B cell (primary cell): Measurements from ENCODE around the gene LONP2. TPM values are rescaled to one million over a fixed set of nuclear protein-coding genes. Genes with fewer than 3 reads are reported as not detected.

Experiments
- ATAC-seq: fragments of 200-7000 bp; cut with Tn5 transposase; one replicate; pipeline ENCODE4 v1.10.0; 2021; ENCODE audit warnings: low read depth, mild to moderate bottlenecking, moderate number of reproducible peaks, moderate library complexity
- CTCF ChIA-PET: fragments of 350-600 bp; sonication (Branson Sonifier 250); formaldehyde crosslinking; loops from one replicate; lab custom pipeline; 2021; ENCODE audit warnings: antibody characterized with exemption, inconsistent platforms; lab: Charles Lee
- POLR2A ChIA-PET: fragments of 350-600 bp; sonication (Branson Sonifier 250); formaldehyde crosslinking; loops from one replicate; lab custom pipeline; 2021; ENCODE audit warnings: antibody characterized with exemption; lab: Charles Lee
- DNase-seq: peaks from one replicate; pipeline ENCODE4 v3.0.0; 2013
- H2AFZ ChIP-seq: 2 replicates; pipeline ENCODE4 v1.6.1; 2012; ENCODE audit warnings: mild to moderate bottlenecking, low read depth, low read length; ENCODE audit not compliant: insufficient read depth, poor library complexity, severe bottlenecking
- H3K27ac ChIP-seq, 2 donors: 1 replicate in 1 of 2; 2 replicates in 1 of 2; pipeline ENCODE4 v1.5.1; 2012 to 2013; ENCODE audit warnings: low read length in 2 of 2, mild to moderate bottlenecking in 2 of 2, moderate library complexity in 1 of 2
- H3K27me3 ChIP-seq, 4 experiments: fragments of 200-600 bp in 1 of 4; sonication (generic) in 1 of 4; replicated peaks in 1 of 4; 1 replicate in 2 of 4; 2 replicates in 2 of 4; pipeline versions ENCODE4 v1.6.1 to v1.7.0; 2013 to 2016; ENCODE audit warnings: low read length in 3 of 4, mild to moderate bottlenecking in 2 of 4, mixed read lengths in 1 of 4, moderate library complexity in 1 of 4; ENCODE audit not compliant: insufficient read depth in 4 of 4, control insufficient read depth in 3 of 4; ENCODE audit errors: control extremely low read depth in 1 of 4
- H3K36me3 ChIP-seq, 2 experiments: replicated peaks in 1 of 2; 1 replicate in 1 of 2; 2 replicates in 1 of 2; pipeline versions ENCODE4 v1.6.1 to v1.7.1; 2013; ENCODE audit warnings: low read length in 1 of 2; ENCODE audit not compliant: insufficient read depth in 2 of 2, control insufficient read depth in 1 of 2; ENCODE audit errors: control extremely low read depth in 1 of 2, extremely low read depth in 1 of 2
- H3K4me1 ChIP-seq, 2 donors: fragments of 200-600 bp in 1 of 2; sonication (generic) in 1 of 2; 1 replicate in 1 of 2; 2 replicates in 1 of 2; pipeline versions ENCODE4 v1.5.1 to v1.6.1; 2013 to 2017; ENCODE audit warnings: low read length in 2 of 2; ENCODE audit not compliant: control insufficient read depth in 2 of 2, insufficient read depth in 2 of 2
- H3K4me2 ChIP-seq: replicated peaks from 2 replicates; pipeline ENCODE3; 2012; ENCODE audit warnings: mild to moderate bottlenecking, low read depth, low read length; ENCODE audit not compliant: poor library complexity, severe bottlenecking
- H3K4me3 ChIP-seq, 5 experiments: fragments of 200-600 bp in 1 of 5; sonication (generic) in 1 of 5; 1 replicate in 3 of 5; 2 replicates in 2 of 5; pipeline versions ENCODE4 v1.5.1 to v1.7.0; 2011 to 2016; ENCODE audit warnings: low read length in 4 of 5, mild to moderate bottlenecking in 4 of 5, low read depth in 2 of 5, control low read depth in 1 of 5, moderate library complexity in 1 of 5; ENCODE audit not compliant: insufficient read depth in 1 of 5; ENCODE audit errors: control extremely low read depth in 1 of 5, extremely low read depth in 1 of 5
- H3K79me2 ChIP-seq: fragments of 200-600 bp; sonication (generic); one replicate; pipeline ENCODE4 v1.6.0; 2016; ENCODE audit warnings: low read length; ENCODE audit not compliant: control insufficient read depth, insufficient read depth
- H3K9ac ChIP-seq: fragments of 200-600 bp; sonication (generic); 2 replicates; pipeline ENCODE4 v1.6.1; 2017; ENCODE audit warnings: mild to moderate bottlenecking, low read length, moderate library complexity
- H3K9me3 ChIP-seq, 3 donors: one replicate each; pipeline versions ENCODE4 v1.6.1 to v1.7.1; 2013; ENCODE audit warnings: low read length in 2 of 3; ENCODE audit not compliant: control insufficient read depth in 2 of 3, insufficient read depth in 1 of 3; ENCODE audit errors: control extremely low read depth in 1 of 3
- H4K20me1 ChIP-seq: 2 replicates; pipeline ENCODE4 v1.6.0; 2012; ENCODE audit warnings: mild to moderate bottlenecking, low read length; ENCODE audit not compliant: insufficient read depth, control insufficient read depth, poor library complexity, severe bottlenecking
- H3K27ac Mint-ChIP-seq: one replicate; pipeline ENCODE4 v1.8.0; 2021; ENCODE audit warnings: mixed read lengths
- H3K27me3 Mint-ChIP-seq: one replicate; pipeline ENCODE4 v1.8.0; 2021; ENCODE audit warnings: mixed read lengths
- H3K4me1 Mint-ChIP-seq: one replicate; pipeline ENCODE4 v1.8.0; 2021; ENCODE audit warnings: mixed read lengths
- H3K4me3 Mint-ChIP-seq: one replicate; pipeline ENCODE4 v1.8.0; 2021; ENCODE audit warnings: mixed read lengths
- H3K9me3 Mint-ChIP-seq: one replicate; pipeline ENCODE4 v1.8.0; 2022; ENCODE audit warnings: mixed read lengths; ENCODE audit not compliant: insufficient read depth
- CTCF ChIP-seq: fragments of 200-600 bp; IDR thresholded peaks from one replicate; pipeline ENCODE4 v1.8.0; 2022; ENCODE audit warnings: antibody characterized with exemption, mild to moderate bottlenecking
- EZH2 ChIP-seq: IDR thresholded peaks from 2 replicates; pipeline ENCODE4 v1.6.1; 2012; ENCODE audit warnings: borderline replicate concordance, low read depth, mild to moderate bottlenecking, moderate library complexity, low read length; ENCODE audit not compliant: insufficient read depth, poor library complexity, severe bottlenecking
- WGBS: methylation state at CpG from one replicate; pipeline ENCODE4 v1.1.5; 2013; ENCODE audit warnings: missing lambda C conversion rate; ENCODE audit not compliant: insufficient coverage; 5-methylcytosine and 5-hydroxymethylcytosine counted together
- intact Hi-C: fragments of 100-400 bp; cut with micrococcal nuclease; formaldehyde crosslinking; loops from one replicate; pipeline ENCODE4 v1.10.0; 2022
- polyA plus RNA-seq: library from polyadenylated mRNA; depleted of rRNA; stranded (reverse); fragments of >200 nt; gene quantifications from 2 replicates; pipeline ENCODE4 v1.2.3, GENCODE V29; 2012
- total RNA-seq, 2 donors: library from RNA; stranded (reverse); fragments of 120-200 nt in 1 of 2; gene quantifications; 1 replicate in 1 of 2; 2 replicates in 1 of 2; pipeline versions ENCODE4 v1.2.3 to v1.2.4, GENCODE V29; 2013 to 2022

LONP2 gene
- total and polyA plus RNA-seq, 2 donors (not counting 1 experiment from before 2014, with no cell fraction given): 39.3 to 84.2 TPM

GRCh38 chr16:48384520-48385252 is 140.6 kb downstream of the LONP2 start:
- WGBS: under 1% methylated on average over 102 of the region's 103 CpGs
- peak overlapping the region; percentile 91 for H3K9ac ChIP-seq
- no peaks in the 10 kb centered on the region for H3K36me3 ChIP-seq
- Mint-ChIP-seq H3K4me3 (peak overlapping the region; percentile 93), H3K9me3 (no peaks in the 10 kb centered on the region), H3K27me3 (no peaks in the 10 kb centered on the region), H3K27ac (peak overlapping the region; percentile 89), H3K4me1 (peaks cover 32% of the 10 kb centered on the region)
- intact Hi-C loops: loop anchor here (1.0 kb wide), 5 partner anchors 18 to 226 kb away; partner anchors contain the start of gene N4BP1
- H3K79me2 ChIP-seq: peaks cover 49% of the 10 kb centered on the region
- peak overlapping the region; percentile 91 for H3K4me2 ChIP-seq
- ChIA-PET CTCF (interaction anchor here (1.0 to 1.4 kb wide), 4 partner anchors 18 to 47 kb away, joined by 3 to 5 read pairs (median 4); no protein-coding TSS in a partner anchor), POLR2A (interaction anchor here (0.5 to 2.0 kb wide), 11 partner anchors 10 to 286 kb away, joined by 3 to 12 read pairs (median 3); partner anchors contain the start of gene N4BP1)
- H3K27ac ChIP-seq: peak overlapping the region; percentile 69 to 88
- no peaks in the 10 kb centered on the region for H3K9me3 ChIP-seq
- peak overlapping the region; percentile 49 to 95 (median 84) for H3K4me3 ChIP-seq
- H3K4me1 ChIP-seq: peaks cover 22 to 31% of the 10 kb centered on the region in 2 donors
- no peaks in the 10 kb centered on the region for H3K27me3 ChIP-seq
- peak; percentile 56 for DNase-seq
- H2AFZ ChIP-seq: peak overlapping the region; percentile 99
- ATAC-seq: peak; percentile 56
- TF ChIP-seq CTCF (no peak), EZH2 (no peak)
- H4K20me1 ChIP-seq: peaks cover 39% of the 10 kb centered on the region
